ENCODE data around the gene GRM1.

The GRM1 gene

DNA sequence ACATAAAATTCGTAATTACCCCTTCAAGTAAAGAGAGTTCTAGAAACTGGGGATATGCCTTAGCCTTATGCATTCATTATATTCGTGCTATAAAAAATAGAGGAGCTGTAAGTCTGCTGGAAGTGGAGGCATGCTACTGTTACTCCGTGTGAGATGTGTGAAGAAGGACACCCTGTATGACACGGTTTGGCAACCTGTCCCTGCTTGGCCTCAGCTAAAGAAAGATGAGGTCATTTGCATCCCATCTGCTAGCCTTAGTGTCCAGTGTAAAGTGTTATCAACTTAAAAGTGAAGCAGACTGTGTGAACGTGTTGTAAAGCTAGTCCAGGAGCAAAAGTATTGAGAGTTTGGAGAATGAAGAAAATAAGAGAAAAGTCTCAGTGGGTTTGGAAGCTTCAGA, 379.7 kb downstream of the GRM1 start:
- no peak for DNase-seq

DNA sequence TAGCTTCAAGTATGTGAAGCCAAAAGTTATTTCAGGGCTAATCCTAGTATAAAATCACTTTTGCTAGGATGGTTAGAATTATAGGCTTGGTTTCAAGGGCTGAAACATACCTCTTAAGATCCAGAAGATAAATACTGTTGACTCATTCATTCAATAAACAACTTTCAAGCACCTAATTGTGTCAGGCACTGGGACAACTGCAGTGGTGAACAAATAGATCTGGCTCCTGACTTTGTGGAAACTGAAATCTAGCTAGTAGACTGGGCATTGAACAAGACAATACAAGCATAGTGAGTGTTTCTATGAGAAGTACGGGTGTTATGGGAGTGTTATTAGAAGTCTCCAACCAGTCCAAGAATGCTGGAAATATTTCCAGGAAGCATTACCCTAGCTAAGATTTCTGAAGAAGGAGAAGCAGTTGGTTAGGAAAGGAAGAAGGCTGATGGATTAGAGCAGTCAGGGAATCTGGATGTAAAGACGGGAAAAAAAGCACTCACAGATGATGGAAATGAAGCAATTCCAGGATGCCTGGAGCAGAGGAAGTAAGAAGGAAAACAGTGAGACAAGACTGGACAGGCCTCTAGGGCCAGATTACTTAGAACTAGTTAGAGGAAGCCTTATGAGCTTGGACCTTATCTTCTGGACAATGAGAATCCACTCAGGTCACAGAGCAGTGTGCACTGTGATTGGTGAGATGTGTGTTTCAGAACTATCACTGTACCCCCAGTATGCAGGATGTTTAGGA, 382.2 kb downstream of the GRM1 start:
- DNase-seq = no peak

DNA sequence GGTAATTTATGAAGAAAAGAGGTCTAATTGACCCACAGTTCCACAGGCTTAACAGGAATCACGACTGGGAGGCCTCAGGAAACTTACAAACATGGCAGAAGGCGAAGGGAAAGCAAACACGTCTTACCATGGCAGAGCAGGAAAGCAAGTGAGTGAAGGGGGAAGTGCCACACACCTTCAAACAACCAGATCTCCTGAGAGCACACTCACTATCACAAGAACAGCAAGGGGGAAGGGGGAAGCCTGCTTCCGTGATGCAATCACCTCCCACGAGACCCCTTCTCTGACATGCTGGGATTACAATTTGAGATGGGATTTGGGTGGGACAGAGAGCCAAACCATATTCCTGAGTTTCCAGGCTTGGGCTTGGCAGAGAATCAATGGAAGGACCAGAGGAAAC, 390.7 kb downstream of the GRM1 start:
- no peak for DNase-seq

DNA sequence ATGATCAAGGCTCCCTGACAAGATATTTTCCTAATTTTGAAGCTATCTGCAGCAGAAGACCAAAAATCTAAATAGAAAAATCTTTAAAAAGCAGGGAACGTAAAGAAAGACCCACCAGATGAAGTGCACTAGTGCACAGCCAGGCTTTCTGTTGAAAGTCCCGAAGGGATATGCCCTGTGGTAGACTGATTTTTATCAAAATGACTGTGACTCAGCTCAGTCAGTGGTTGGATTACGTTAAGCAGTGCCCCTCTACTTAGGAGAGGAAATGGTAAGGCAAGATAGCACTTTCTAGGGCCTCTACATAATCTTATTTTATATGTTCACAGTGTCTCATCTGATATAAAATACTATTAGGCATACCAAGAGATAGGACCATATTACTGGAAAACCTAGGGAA, 391.4 kb downstream of the GRM1 start:
- no peak for DNase-seq

DNA sequence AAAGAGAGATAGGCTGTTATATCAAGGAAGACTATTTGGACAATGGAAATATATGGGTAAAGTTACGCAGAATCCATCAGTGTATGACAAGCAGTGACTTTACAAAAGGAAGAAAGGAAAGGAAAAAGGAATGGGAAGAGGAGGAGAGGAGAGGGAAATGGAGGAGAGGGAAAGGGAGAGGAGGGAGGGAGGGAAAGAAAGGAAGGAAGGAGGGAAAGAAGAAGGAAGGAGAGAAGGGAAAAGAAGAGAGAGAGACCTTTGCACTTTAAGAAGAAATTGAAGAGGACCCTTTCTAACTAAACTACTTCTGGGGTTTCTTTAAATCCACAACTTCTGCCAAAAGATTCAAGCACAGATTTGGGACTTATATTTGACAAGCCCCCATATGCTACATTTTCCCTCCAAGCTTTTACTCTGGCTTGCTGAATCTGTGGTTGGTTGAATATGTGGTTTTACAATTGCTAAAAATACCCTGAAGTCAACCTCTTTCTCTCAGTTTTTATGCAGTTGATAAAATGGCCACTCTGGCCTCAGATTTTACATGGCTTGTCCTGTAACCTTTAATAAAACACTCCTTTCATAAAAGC, 394.0 kb downstream of the GRM1 start:
- no peak for DNase-seq

DNA sequence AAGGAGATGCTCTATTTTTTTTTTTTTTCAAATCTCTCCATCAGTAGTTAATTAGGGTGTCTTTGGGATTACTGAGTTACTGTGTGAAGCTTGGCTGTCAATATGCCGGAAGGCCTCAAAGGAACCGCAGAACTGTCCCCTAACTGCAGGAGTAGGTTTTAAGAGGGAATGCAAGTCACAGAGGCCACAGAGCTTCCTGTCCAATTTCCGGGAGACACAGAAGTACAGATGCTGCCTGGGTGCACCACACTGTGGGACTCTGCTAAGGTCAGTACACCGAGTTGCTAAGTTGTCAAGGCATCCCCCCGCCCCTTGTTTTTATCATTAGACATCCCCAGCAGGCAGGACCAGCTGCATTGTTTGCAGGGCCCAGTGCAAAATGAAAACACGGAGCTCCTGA, 394.6 kb downstream of the GRM1 start:
- no peak for DNase-seq

DNA sequence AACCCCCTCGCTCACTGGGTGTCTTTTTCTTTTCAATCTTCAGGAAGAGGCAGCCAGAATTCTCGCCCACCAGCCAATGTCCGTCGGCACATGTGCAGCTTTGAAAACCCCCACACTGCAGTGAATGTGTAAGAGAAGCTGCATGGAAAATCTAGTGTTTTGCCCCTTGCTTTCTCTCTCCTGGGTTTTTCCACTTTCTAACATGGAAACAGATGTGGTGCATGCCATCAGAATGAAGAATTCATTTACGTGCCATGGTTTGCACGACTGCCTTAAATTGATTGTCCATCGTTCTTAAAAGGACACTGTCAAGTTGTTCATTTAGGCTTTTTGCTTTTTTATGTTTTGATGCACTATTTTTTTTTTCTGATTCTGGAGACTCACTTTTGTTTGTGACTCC, 397.7 kb downstream of the GRM1 start:
- no peak for DNase-seq

DNA sequence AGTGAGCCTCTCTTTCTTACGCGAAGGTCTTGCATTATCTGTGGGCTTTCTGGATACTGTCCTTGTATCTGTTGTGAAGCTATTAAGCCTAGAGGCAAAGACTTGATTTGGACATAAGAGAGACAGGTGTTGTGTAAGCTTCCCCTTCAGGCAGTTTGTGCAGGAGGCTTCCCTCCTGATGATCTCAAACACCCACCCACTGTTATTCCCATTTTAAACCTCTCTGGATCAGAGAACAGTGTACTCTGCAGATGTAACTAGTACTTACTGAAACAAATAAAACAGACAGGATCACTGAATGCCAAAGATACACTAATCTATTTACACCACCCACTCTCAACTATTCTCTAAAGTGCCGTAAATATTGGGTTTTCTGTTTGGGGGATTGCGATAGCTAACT, 401.0 kb downstream of the GRM1 start:
- no peak for DNase-seq

DNA sequence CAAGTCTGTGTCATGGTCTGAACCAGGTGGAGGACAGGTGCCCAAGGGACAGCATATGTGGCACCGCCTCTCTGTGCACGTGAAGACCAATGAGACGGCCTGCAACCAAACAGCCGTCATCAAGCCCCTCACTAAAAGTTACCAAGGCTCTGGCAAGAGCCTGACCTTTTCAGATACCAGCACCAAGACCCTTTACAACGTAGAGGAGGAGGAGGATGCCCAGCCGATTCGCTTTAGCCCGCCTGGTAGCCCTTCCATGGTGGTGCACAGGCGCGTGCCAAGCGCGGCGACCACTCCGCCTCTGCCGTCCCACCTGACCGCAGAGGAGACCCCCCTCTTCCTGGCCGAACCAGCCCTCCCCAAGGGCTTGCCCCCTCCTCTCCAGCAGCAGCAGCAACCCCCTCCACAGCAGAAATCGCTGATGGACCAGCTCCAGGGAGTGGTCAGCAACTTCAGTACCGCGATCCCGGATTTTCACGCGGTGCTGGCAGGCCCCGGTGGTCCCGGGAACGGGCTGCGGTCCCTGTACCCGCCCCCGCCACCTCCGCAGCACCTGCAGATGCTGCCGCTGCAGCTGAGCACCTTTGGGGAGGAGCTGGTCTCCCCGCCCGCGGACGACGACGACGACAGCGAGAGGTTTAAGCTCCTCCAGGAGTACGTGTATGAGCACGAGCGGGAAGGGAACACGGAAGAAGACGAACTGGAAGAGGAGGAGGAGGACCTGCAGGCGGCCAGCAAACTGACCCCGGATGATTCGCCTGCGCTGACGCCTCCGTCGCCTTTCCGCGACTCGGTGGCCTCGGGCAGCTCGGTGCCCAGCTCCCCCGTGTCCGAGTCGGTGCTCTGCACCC, 405.2 kb downstream of the GRM1 start:
- DNase-seq = no peak

DNA sequence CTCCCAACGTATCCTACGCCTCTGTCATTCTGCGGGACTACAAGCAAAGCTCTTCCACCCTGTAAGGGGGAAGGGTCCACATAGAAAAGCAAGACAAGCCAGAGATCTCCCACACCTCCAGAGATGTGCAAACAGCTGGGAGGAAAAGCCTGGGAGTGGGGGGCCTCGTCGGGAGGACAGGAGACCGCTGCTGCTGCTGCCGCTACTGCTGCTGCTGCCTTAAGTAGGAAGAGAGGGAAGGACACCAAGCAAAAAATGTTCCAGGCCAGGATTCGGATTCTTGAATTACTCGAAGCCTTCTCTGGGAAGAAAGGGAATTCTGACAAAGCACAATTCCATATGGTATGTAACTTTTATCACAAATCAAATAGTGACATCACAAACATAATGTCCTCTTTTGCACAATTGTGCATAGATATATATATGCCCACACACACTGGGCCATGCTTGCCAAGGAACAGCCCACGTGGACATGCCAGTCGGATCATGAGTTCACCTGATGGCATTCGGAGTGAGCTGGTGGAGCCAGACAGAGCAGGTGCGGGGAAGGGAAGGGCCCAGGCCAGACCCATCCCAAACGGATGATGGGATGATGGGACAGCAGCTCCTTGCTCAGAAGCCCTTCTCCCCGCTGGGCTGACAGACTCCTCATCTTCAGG, 406.0 kb downstream of the GRM1 start:
- DNase-seq = no peak

DNA sequence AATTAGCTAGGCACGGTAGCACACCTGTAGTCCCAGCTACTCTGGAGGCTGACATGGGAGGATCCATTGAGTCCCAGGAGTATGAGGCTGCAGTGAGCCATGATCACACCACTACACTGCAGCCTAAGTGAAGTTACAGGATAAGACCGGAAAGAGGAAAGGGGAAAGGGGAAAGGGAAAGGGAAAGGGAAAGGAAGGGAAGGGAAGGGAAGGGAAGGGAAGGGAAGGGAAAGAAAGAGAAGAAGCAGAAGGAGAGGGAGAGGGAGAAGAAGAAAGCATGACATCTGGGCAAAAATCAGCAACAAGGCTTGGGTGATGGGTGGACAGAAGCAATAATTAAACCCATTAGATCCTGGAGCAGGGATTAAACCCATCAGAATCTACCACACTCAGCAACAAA, 413.0 kb downstream of the GRM1 start:
- no peak for DNase-seq

DNA sequence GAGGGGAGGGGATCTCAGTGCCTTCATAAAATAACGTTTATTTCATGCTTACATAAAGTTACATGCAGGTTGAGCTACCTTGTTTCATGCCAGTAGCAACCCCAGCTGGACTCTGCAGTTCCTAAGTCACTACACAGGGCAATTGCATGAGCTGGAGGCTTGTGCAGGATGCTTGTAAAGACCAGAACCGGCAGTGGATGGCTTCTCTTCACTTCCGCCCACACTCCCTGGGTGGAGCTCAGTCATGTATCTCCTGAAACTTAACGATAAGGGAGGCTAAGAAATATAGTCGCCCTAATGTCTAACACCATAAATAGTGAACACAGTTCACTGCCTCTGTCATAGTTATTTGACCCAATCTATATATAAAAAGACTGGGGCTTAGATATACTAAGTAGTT, 415.3 kb downstream of the GRM1 start:
- DNase-seq = no peak

DNA sequence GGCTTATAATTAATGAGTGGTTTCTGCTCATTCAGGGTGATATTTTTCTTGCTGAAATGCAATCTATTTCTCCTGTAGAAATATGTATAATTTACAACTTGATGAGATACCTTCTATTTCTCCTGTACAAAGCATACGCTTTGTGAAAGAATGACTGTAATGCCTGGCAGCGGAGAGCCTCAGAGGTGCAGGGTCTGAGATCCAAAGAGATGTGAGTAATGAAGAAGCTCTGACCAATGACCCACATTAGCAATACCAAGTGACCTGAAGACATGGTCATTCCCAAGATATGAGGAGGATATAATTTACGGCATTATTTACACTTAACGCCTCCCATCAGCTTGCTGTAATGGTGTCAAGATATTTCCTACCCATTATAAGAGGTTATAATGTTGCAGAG, 416.4 kb downstream of the GRM1 start:
- DNase-seq = no peak

DNA sequence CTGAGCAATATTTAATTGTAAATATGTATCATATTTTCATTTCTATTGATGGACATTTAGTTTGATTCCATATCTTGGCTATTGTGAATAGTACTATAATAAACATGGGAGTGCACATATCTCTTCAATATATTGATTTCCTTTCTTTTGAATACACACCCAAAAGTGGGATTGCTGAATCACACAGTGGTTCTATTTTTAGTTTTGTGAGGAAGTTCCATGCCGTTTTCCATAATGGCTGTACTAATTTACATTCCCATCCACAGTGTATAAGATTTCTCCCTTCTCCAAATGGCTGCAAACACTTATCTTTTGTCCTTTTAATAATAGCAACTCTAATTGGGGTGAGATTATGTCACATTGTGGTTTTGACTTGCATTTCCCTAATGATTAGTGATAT, 428.0 kb downstream of the GRM1 start:
- no peak for DNase-seq

DNA sequence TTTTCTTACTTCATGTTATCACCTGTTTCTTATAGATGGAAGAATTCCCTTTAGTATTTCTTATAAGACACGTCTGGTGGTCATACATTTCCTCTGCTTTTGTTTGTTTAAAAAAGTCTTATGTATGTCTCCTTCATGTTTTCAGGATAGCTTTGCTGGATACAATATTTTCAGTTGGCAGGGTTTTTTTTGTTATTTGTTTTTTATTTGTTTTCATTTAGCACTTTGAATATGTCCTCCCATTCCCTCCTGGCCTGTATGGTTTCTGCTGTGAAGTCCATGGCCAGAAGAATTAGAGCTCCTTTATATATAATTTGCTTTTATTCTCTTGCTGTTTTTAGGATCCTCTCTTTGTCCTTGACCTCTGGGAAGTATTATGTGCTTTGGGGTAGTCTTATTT, 432.1 kb downstream of the GRM1 start:
- DNase-seq = no peak

DNA sequence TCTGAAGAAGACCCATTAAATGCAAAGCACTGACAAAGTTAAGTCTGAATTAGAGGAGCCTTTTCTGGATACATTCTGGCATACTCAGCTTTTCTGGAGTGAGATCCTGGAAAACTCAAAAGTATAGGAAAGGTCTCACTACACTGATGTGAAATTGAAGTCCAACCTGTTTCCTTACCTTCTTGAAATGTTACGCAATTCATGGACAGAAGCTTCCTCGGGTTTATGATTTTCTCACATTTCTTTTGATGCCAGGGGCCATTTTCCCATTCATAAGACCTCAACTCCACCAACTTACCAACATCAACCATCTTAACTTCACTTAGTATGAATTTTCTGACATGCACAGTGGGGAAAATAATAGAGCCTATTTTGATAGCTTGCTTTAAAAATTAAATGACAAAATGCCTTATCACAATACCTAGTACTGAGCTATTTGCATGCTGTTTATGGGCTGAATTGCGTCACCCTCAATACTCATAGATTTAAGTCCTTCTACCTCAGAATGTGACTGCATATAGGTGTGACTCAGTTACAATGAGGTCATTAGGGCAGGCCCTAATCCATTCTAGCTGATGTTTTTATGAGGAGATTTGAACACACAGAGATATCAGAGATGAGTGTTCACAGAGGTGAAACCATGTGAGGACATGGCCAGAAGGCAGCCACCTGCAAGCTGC, 441.4 kb downstream of the GRM1 start:
- no peak for DNase-seq

DNA sequence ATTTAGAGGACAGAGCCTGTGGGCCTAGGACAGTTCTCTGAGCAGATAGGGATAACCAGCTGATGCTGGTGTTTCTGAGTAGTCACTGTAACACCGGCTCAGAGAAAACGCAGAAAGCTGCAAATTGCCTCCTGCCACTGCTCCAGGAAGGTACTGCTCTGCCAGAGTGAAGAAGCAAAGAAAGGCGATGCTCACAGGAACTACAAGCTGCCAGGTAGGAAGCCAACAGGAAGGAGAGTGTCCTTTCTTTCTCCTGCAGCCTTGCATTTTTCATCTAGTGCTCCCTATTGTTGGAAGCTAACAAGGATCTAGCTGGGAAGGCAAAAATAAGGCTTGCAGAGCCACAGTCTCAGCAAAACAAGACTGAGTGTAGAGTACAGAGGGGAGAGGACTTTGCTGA, 444.1 kb downstream of the GRM1 start:
- no peak for DNase-seq

DNA sequence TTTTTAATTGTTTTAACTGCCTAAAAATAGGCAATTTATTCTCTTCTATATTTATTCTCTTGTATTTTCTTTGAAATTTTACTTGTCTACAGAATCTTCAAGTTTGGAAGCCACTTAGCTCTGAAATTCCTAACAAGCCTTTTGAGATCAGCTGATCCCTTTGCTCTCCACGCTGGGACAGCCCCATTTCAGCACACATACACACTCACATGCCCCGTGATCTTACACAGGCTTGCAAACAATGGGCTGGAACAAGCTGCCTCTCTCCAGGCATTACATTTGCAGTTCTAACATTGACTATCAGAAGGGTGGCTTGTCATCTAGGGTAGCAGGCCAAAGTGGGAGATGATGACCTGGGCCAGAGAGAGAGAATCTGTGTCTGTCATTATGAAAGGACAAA, 452.7 kb downstream of the GRM1 start:
- DNase-seq = no peak

DNA sequence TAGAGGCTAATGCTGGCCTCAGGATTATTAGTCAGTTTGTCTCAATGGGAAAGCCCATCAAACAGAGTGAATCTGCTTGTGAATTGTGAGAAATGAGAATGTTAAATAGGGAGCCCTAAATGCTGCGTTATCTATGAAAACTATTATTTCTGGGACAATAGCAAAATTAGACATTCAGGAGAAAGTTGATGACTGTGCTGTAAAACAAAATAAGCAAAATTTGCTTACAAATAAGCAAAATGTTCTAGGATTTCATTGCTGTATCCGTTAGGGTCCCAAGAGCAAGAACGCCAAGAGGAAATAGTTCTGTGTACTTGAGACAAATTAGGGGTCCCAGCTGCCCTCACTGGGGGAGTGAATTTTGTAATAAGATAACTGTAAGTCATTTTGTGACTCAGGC, 455.5 kb downstream of the GRM1 start:
- no peak for DNase-seq
